Fibroblast of lung (primary cell): ENCODE results near the gene SMYD5.

ENCODE experiments used
- CTCF ChIP-seq, 2 donors: IDR thresholded peaks in 1 of 2; conservative IDR thresholded peaks in 1 of 2; 1 replicate in 1 of 2; 2 replicates in 1 of 2; pipeline ENCODE4 v1.5.1; 2011 to 2012; ENCODE audit warnings: low read length in 2 of 2, control low read depth in 1 of 2, inconsistent platforms in 1 of 2, low read depth in 1 of 2, mild to moderate bottlenecking in 1 of 2
- EZH2 ChIP-seq: IDR thresholded peaks from 2 replicates; pipeline ENCODE4 v1.5.1; 2012; ENCODE audit warnings: low read length, control low read depth, mild to moderate bottlenecking; ENCODE audit errors: missing control alignments

GRCh38 chr2:73268830-73269685 is 55.0 kb downstream of the SMYD5 start:
- TF ChIP-seq EZH2 (peak; percentile 32), CTCF (conservative IDR thresholded peaks at IDR 0.05 in 1 of 2, IDR thresholded peaks at IDR 0.05 in 1 of 2; ENCODE audit: low read depth in 1 of 2, low read length in 2 of 2) (no peak)
